Hepatocyte (in vitro differentiated cells): ENCODE data around the gene IRF7. TPM values are rescaled to one million over a fixed set of nuclear protein-coding genes. Genes with fewer than 3 reads are reported as not detected.

ENCODE experiments used
- DNase-seq: peaks from one replicate; pipeline ENCODE4 v3.0.0-alpha.2; 2016; ENCODE audit warnings: low spot score
- H2AFZ ChIP-seq: fragments of 200-600 bp; sonication (generic); 2 replicates; pipeline ENCODE4 v1.6.0; 2016; ENCODE audit warnings: antibody characterized with exemption, mild to moderate bottlenecking
- H3K27ac ChIP-seq: fragments of 200-600 bp; sonication (generic); 2 replicates; pipeline ENCODE4 v1.5.1; 2016; ENCODE audit warnings: mild to moderate bottlenecking
- H3K27me3 ChIP-seq: fragments of 200-600 bp; sonication (generic); 2 replicates; pipeline ENCODE4 v1.6.1; 2016
- H3K36me3 ChIP-seq: fragments of 200-600 bp; sonication (generic); replicated peaks from 2 replicates; pipeline ENCODE4 v1.5.1; 2016; ENCODE audit warnings: low read depth; ENCODE audit not compliant: insufficient read depth
- H3K4me1 ChIP-seq: fragments of 200-600 bp; sonication (generic); 2 replicates; pipeline ENCODE4 v1.5.1; 2016; ENCODE audit warnings: mild to moderate bottlenecking, moderate library complexity; ENCODE audit not compliant: insufficient read depth
- H3K4me2 ChIP-seq: fragments of 200-600 bp; sonication (generic); 2 replicates; pipeline ENCODE4 v1.6.0; 2016
- H3K4me3 ChIP-seq: fragments of 200-600 bp; sonication (generic); 2 replicates; pipeline ENCODE4 v1.5.1; 2016; ENCODE audit warnings: mild to moderate bottlenecking
- H3K79me2 ChIP-seq: fragments of 200-600 bp; sonication (generic); 2 replicates; pipeline ENCODE4 v1.6.0; 2017; ENCODE audit warnings: mild to moderate bottlenecking
- H3K9me2 ChIP-seq: fragments of 200-600 bp; sonication (generic); replicated peaks from 2 replicates; pipeline ENCODE4 v1.6.0; 2017; ENCODE audit warnings: mild to moderate bottlenecking; ENCODE audit not compliant: insufficient read depth
- H3K9me3 ChIP-seq: fragments of 200-600 bp; sonication (generic); 2 replicates; pipeline ENCODE4 v1.5.1; 2016; ENCODE audit warnings: low read depth, mild to moderate bottlenecking
- H4K20me1 ChIP-seq: fragments of 200-600 bp; sonication (generic); 2 replicates; pipeline ENCODE4 v1.6.0; 2016; ENCODE audit warnings: mild to moderate bottlenecking; ENCODE audit not compliant: insufficient read depth, poor library complexity, severe bottlenecking
- CTCF ChIP-seq: fragments of 200-600 bp; sonication (generic); IDR thresholded peaks from 2 replicates; pipeline ENCODE4 v1.5.1; 2016; ENCODE audit warnings: antibody characterized with exemption, mild to moderate bottlenecking; ENCODE audit not compliant: poor library complexity
- EZH2 ChIP-seq: fragments of 200-600 bp; sonication (generic); IDR thresholded peaks from 2 replicates; pipeline ENCODE4 v1.6.1; 2016; ENCODE audit warnings: antibody characterized with exemption, mild to moderate bottlenecking, borderline replicate concordance
- EZH2phosphoT487 ChIP-seq: fragments of 200-600 bp; sonication (generic); IDR thresholded peaks from one replicate; pipeline ENCODE4 v1.6.1; 2018; ENCODE audit warnings: antibody characterized with exemption, mild to moderate bottlenecking, low read depth, moderate library complexity; ENCODE audit not compliant: unreplicated experiment, severe bottlenecking
- WGBS: methylation state at CpG from one replicate; pipeline ENCODE4 v1.1.6; 2016; ENCODE audit warnings: low lambda C conversion rate; ENCODE audit errors: missing lambda C conversion rate; 5-methylcytosine and 5-hydroxymethylcytosine counted together
- polyA plus RNA-seq: library from polyadenylated mRNA; unstranded; fragments of >200 nt; fragmentation: Nextera tagmentation; extraction: Ambion mirVana; gene quantifications from 2 replicates; pipeline ENCODE4 v1.2.1, GENCODE V29; 2016
- total RNA-seq: library from RNA; depleted of rRNA; stranded (reverse); fragments of >200 nt; gene quantifications from 2 replicates; pipeline ENCODE4 v1.2.3, GENCODE V29; 2014

IRF7 gene
- total and polyA plus RNA-seq, 2 experiments from 2014 or later: 10.4 to 24.6 TPM

GRCh38 chr11:617199-617911 is 1.6 kb upstream of the IRF7 start:
- H3K9me2 ChIP-seq: no peaks in the 10 kb centered on the region
- H3K9me3 ChIP-seq: no peaks in the 10 kb centered on the region
- H3K4me3 ChIP-seq: no peak overlapping the region
- no peaks in the 10 kb centered on the region for H3K79me2 ChIP-seq
- H2AFZ ChIP-seq: no peak overlapping the region
- no peak for DNase-seq
- no peaks in the 10 kb centered on the region for H3K36me3 ChIP-seq
- H3K27ac ChIP-seq: no peak overlapping the region
- no peaks in the 10 kb centered on the region for H3K27me3 ChIP-seq
- H3K4me1 ChIP-seq: peaks cover 14% of the 10 kb centered on the region
- TF ChIP-seq EZH2 (no peak), CTCF (no peak)
- peaks cover 23% of the 10 kb centered on the region for H4K20me1 ChIP-seq
- 92% methylated on average over 25 of the region's 57 CpGs for WGBS
- no peak overlapping the region for H3K4me2 ChIP-seq

- H3K27me3 ChIP-seq: no peaks in the 10 kb centered on the region
- H3K79me2 ChIP-seq: no peaks in the 10 kb centered on the region
- TF ChIP-seq EZH2: no peak
- TF ChIP-seq EZH2phosphoT487: no peak
- no peak for TF ChIP-seq CTCF
- H3K4me1 ChIP-seq: peaks cover 14% of the 10 kb centered on the region
- H3K4me3 ChIP-seq: no peak overlapping the region
- H3K36me3 ChIP-seq: no peaks in the 10 kb centered on the region
- no peaks in the 10 kb centered on the region for H3K9me3 ChIP-seq
- no peak for DNase-seq
- peaks cover 23% of the 10 kb centered on the region for H4K20me1 ChIP-seq
- H3K9me2 ChIP-seq: no peaks in the 10 kb centered on the region
- WGBS: 93% methylated on average over 39 of the region's 39 CpGs
- H3K27ac ChIP-seq: peak overlapping the region; percentile 42
- no peak overlapping the region for H2AFZ ChIP-seq
- H3K4me2 ChIP-seq: peak overlapping the region; percentile 94
Observed at GRCh38 chr11:616320-617198, 809 bp upstream of the IRF7 start.

- 84% methylated on average over 43 of the region's 68 CpGs for WGBS
- H3K9me3 ChIP-seq: no peaks in the 10 kb centered on the region
Observed at GRCh38 chr11:614623-615503, 887 bp downstream of the IRF7 start.

More at GRCh38 chr11:614623-615503, 887 bp downstream of the IRF7 start:
- no peak for TF ChIP-seq CTCF
- no peak for TF ChIP-seq EZH2phosphoT487
- TF ChIP-seq EZH2: no peak
- peaks cover 14% of the 10 kb centered on the region for H3K4me1 ChIP-seq
- H3K4me3 ChIP-seq: peak overlapping the region; percentile 85
- H4K20me1 ChIP-seq: peaks cover 23% of the 10 kb centered on the region
- no peaks in the 10 kb centered on the region for H3K79me2 ChIP-seq
- peak overlapping the region; percentile 94 for H3K4me2 ChIP-seq
- H3K9me2 ChIP-seq: no peaks in the 10 kb centered on the region
- no peak for DNase-seq
- no peaks in the 10 kb centered on the region for H3K27me3 ChIP-seq
- H3K27ac ChIP-seq: peak overlapping the region; percentile 97
- no peak overlapping the region for H2AFZ ChIP-seq
- no peaks in the 10 kb centered on the region for H3K36me3 ChIP-seq
